ENCODE results near the gene SCAND1. TPM values are rescaled to one million over a fixed set of nuclear protein-coding genes. Genes with fewer than 3 reads are reported as not detected.

Gene SCAND1
- 138 and 211 TPM in 2 replicates for total RNA-seq

DNA sequence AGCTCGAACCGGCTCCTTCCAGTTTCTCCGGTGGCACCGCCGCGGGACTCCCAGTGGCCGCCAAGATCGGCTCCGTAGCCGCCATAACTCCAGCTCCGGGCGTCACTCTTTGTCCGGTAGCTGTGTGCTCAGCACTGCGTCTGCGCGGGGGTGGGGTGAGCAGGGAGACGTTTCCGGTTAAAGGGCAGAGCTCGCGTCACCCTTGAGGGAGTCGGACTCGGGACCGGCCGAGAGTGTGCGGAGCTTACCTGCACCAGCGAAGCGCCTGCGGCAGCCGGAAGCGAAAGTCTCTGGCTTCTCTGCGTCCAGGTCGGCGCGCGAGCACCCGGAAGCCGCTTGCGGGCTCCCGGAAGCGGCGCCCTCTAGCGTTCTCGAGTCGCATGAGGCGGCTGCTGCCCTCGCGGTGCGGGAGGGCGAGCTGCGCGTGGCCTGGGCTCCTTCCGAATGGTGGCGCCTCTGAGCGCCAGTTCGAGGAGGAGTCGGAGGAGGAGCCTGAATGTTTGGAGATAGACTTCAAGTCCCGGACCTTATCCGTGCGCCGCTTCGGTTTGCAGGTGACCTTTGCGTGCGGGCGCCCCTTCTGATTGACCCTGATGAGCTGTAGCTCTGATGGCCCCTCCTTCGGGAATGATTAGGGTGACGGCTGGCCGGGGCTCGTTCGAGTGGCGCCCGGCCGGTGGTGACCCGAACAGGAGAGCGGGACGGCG is at the start of gene SCAND1:
SCAND1 (minus strand) TSS at position 303 of the 707 bp plus-strand sequence; CDS start at position 85, 218 bp downstream.

GRCh38 chr20:35967979-35968640 is 13.8 kb upstream of the SCAND1 start, which contains the start of gene CNBD2:
TSS of gene CNBD2 (plus strand) at chr20:35968590. CDS start at chr20:35968763, 173 bp downstream.

Other genes starting within 250 kb of the SCAND1 start
- 75.4 and 82.0 TPM in 2 replicates for gene RBM39, start 212.2 kb downstream of the SCAND1 start, total RNA-seq
- 30.2 and 30.3 TPM in 2 replicates for gene PHF20, start 182.5 kb downstream of the SCAND1 start, total RNA-seq
- gene CNBD2, start 14.1 kb upstream of the SCAND1 start, total RNA-seq = 5.4 and 7.7 TPM in 2 replicates
- gene EPB41L1, start 200.2 kb upstream of the SCAND1 start, total RNA-seq = 13.0 and 42.7 TPM in 2 replicates